Heart right ventricle (tissue), 16 donors: ENCODE measurements around the gene COL18A1. TPM values are rescaled to one million over a fixed set of nuclear protein-coding genes. Genes with fewer than 3 reads are reported as not detected.
A peak's percentile ranks its signal among the peaks of the same experiment; 100 is the strongest.

ENCODE experiments used
- ATAC-seq, 8 donors: fragments of 200-7000 bp; cut with Tn5 transposase; one replicate each; pipeline ENCODE4 v1.9.1; 2020; ENCODE audit warnings: mild to moderate bottlenecking in 8 of 8, moderate library complexity in 8 of 8, moderate number of reproducible peaks in 1 of 8
- DNase-seq, 2 donors: peaks; one replicate each; pipeline ENCODE4 v3.0.0-alpha.2; 2020
- H3K27ac ChIP-seq, 10 donors: fragments of 200-600 bp; sonication (generic) in 2 of 10; one replicate each; pipeline versions ENCODE4 v1.5.0 to v1.8.0; 2020 to 2022; ENCODE audit warnings: mild to moderate bottlenecking in 3 of 10
- H3K27me3 ChIP-seq, 7 donors: fragments of 200-600 bp; one replicate each; pipeline ENCODE4 v1.8.0; 2021 to 2022; ENCODE audit warnings: mild to moderate bottlenecking in 2 of 7
- H3K36me3 ChIP-seq, 9 donors: fragments of 200-600 bp; sonication (generic) in 1 of 9; one replicate each; pipeline versions ENCODE4 v1.5.0 to v1.8.0; 2020 to 2022; ENCODE audit warnings: mild to moderate bottlenecking in 2 of 9
- H3K4me1 ChIP-seq, 9 donors: fragments of 200-600 bp; sonication (generic) in 1 of 9; one replicate each; pipeline versions ENCODE4 v1.5.0 to v1.8.0; 2020 to 2022; ENCODE audit warnings: mild to moderate bottlenecking in 4 of 9
- H3K4me3 ChIP-seq, 10 donors: fragments of 200-600 bp; sonication (generic) in 2 of 10; one replicate each; pipeline versions ENCODE4 v1.5.0 to v1.8.0; 2020 to 2022; ENCODE audit warnings: mild to moderate bottlenecking in 7 of 10, moderate library complexity in 2 of 10
- H3K9me3 ChIP-seq, 11 donors: fragments of 200-600 bp in 10 of 11; sonication (generic) in 2 of 11; one replicate each; pipeline versions ENCODE4 v1.5.0 to v1.8.0; 2013 to 2022; ENCODE audit warnings: mild to moderate bottlenecking in 2 of 11, control low read depth in 1 of 11, moderate library complexity in 1 of 11
- WGBS, 2 donors: extraction: QIAGEN DNeasy Blood & Tissue Kit; methylation state at CpG; one replicate each; pipeline ENCODE4 v1.1.7; 2013; ENCODE audit warnings: inconsistent platforms in 1 of 2; 5-methylcytosine and 5-hydroxymethylcytosine counted together
- intact Hi-C, 10 donors: fragments of 100-400 bp; cut with DNase I; formaldehyde crosslinking; loops; one replicate each; pipeline versions ENCODE4 v1.11.1 to v1.14.2; 2022
- polyA plus RNA-seq, 2 donors: library from polyadenylated mRNA; stranded (reverse); fragments of 200-250 nt; gene quantifications; one replicate each; pipeline ENCODE4 v1.2.3, GENCODE V29; 2013
- total RNA-seq, 10 donors: library from RNA; stranded (reverse); fragmentation: NEBNext Ultra II Directional in 3 of 10; extraction: Animal tissue kit (Norgen Biotek cat#: 25700) in 3 of 10; gene quantifications; one replicate each; pipeline versions ENCODE4 v1.2.1 to v1.2.4, GENCODE V29; 2021 to 2023
- TF ChIP-seq, protein P1 (sequence below), 9 donors: fragments of 200-600 bp; sonication (generic) in 2 of 9; IDR thresholded peaks; one replicate each; pipeline versions ENCODE4 v1.5.0 to v1.8.0; 2021 to 2022; ENCODE audit warnings: antibody characterized with exemption in 9 of 9, mild to moderate bottlenecking in 5 of 9, moderate library complexity in 1 of 9
- donor health status: Arrhythmogenic right ventricular cardiomyopathy.
- donor health status: ischemic (EF 13 %, LVEDD 7.1; RV severe dilation, severe dysfunction).
- donor health status: healthy with polysubstance abuse.
- donor health status: DM: no; HTN: yes; CAD: no.
- donor health status: DM: no; HTN: no; CAD: no.
- donor health status: ischemic (EF 25% LVEDD 6.9; RV normal size, moderate dysfunction).
- donor health status: ischemic (EF 25% LVEDD 5.7; RV mildly dilated, moderate dysfunction).
- donor health status: healthy.
- donor health status: DM: yes; HTN: yes; CAD: no.
- donor health status: Ischemic cardiomyopathy.
- donor health status: ischemic (EF 35%, LVEDD 5.7; RV mildly dilated, moderate dysfunction).
- donor health status: nonischemic (EF 11% LVEDD 7.7; RV severe dilation, severe dysfunction).
- donor health status: DM: yes; HTN: yes; CAD: no.
- donor health status: PGD.
- donor health status: ischemic (EF 29% LVEDD 5.4; RV normal size, mild dysfunction).
- donor health status: nonischemic (EF 23%, LVEDD 6.1; RV moderate dilation, normal function).

Gene COL18A1
- total and polyA plus RNA-seq, 12 donors, result 33.7 to 87.1 (median 52.6) TPM

GRCh38 chr21:45421846-45422775, 17.1 kb downstream of the COL18A1 start:
- peak in 1 of 2 donors; percentile 10 for DNase-seq
- 94 to 96% methylated on average over 28 of the region's 28 CpGs for WGBS, 2 donors
- Histone ChIP-seq H3K4me3 (no peak overlapping the region), H3K36me3 (no peaks in the 10 kb centered on the region), H3K9me3 (no peaks in the 10 kb centered on the region), H3K27me3 (no peaks in the 10 kb centered on the region), H3K27ac (peak overlapping the region in 2 of 10 donors; percentile 59 to 75), H3K4me1 (peaks cover 13 to 54% (median 23%) of the 10 kb centered on the region in 9 donors)
- ATAC-seq, result no peak
- TF ChIP-seq, protein P1, sequence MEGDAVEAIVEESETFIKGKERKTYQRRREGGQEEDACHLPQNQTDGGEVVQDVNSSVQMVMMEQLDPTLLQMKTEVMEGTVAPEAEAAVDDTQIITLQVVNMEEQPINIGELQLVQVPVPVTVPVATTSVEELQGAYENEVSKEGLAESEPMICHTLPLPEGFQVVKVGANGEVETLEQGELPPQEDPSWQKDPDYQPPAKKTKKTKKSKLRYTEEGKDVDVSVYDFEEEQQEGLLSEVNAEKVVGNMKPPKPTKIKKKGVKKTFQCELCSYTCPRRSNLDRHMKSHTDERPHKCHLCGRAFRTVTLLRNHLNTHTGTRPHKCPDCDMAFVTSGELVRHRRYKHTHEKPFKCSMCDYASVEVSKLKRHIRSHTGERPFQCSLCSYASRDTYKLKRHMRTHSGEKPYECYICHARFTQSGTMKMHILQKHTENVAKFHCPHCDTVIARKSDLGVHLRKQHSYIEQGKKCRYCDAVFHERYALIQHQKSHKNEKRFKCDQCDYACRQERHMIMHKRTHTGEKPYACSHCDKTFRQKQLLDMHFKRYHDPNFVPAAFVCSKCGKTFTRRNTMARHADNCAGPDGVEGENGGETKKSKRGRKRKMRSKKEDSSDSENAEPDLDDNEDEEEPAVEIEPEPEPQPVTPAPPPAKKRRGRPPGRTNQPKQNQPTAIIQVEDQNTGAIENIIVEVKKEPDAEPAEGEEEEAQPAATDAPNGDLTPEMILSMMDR (IDR thresholded peaks at IDR 0.05), result no peak
- intact Hi-C loops, result no loop called here

GRCh38 chr21:45423201-45423955, 18.4 kb downstream of the COL18A1 start:
- Histone ChIP-seq H3K4me1 (peaks cover 13 to 56% (median 25%) of the 10 kb centered on the region in 9 donors), H3K36me3 (no peaks in the 10 kb centered on the region), H3K4me3 (no peak overlapping the region), H3K9me3 (no peaks in the 10 kb centered on the region), H3K27me3 (no peaks in the 10 kb centered on the region), H3K27ac (no peak overlapping the region)
- ATAC-seq (no peak), DNase-seq (peak in 1 of 2 donors; percentile 8)
- TF ChIP-seq, protein P1 (IDR thresholded peaks at IDR 0.05), result no peak
- intact Hi-C loops, result no loop called here
- WGBS, 2 donors, result 85 to 94% methylated on average over 23 of the region's 23 CpGs

- Histone ChIP-seq H3K4me3 (no peak overlapping the region), H3K36me3 (no peaks in the 10 kb centered on the region), H3K27ac (no peak overlapping the region), H3K9me3 (no peaks in the 10 kb centered on the region), H3K27me3 (no peaks in the 10 kb centered on the region), H3K4me1 (peaks cover 13 to 56% (median 25%) of the 10 kb centered on the region in 9 donors)
- WGBS, 2 donors, result 94 to 95% methylated on average over 30 to 32 of the region's 32 CpGs
- ATAC-seq, result no peak
- TF ChIP-seq, protein P1 (IDR thresholded peaks at IDR 0.05), result no peak
- intact Hi-C loops, result no loop called here
- DNase-seq, result peak in 1 of 2 donors; percentile 11
Observed at GRCh38 chr21:45423968-45424853, 19.2 kb downstream of the COL18A1 start.
